Astrocyte (in vitro differentiated cells and primary cell): Measurements from ENCODE around the gene FOXL3. TPM values are rescaled to one million over a fixed set of nuclear protein-coding genes. Genes with fewer than 3 reads are reported as not detected.
A peak's percentile ranks its signal among the peaks of the same experiment; 100 is the strongest.

ENCODE experiments used
- DNase-seq: peaks from one replicate; pipeline ENCODE4 v3.0.0-alpha.2; 2010; ENCODE audit warnings: low read depth
- FAIRE-seq: peaks from 2 replicates; lab custom pipeline; 2011; peaks lifted over from hg19 to GRCh38; lab: Jason Lieb, UNC
- H2AFZ ChIP-seq: 2 replicates; pipeline ENCODE4 v1.6.0; 2012; ENCODE audit warnings: low read depth, low read length, inconsistent platforms
- H3K27ac ChIP-seq: 2 replicates; pipeline ENCODE4 v1.5.1; 2011; ENCODE audit warnings: low read depth, low read length, inconsistent platforms
- H3K27me3 ChIP-seq: 2 replicates; pipeline ENCODE4 v1.6.0; 2011; ENCODE audit warnings: low read length, inconsistent platforms; ENCODE audit not compliant: insufficient read depth
- H3K36me3 ChIP-seq: 2 replicates; pipeline ENCODE4 v1.5.1; 2011; ENCODE audit warnings: low read length, inconsistent platforms; ENCODE audit not compliant: insufficient read depth
- H3K4me1 ChIP-seq: 2 replicates; pipeline ENCODE4 v1.5.1; 2011; ENCODE audit warnings: low read length, inconsistent platforms; ENCODE audit not compliant: insufficient read depth
- H3K4me2 ChIP-seq: 2 replicates; pipeline ENCODE4 v1.6.0; 2012; ENCODE audit warnings: low read length, inconsistent platforms
- H3K4me3 ChIP-seq: 2 replicates; pipeline ENCODE4 v1.5.1; 2011; ENCODE audit warnings: low read depth, mild to moderate bottlenecking, low read length, inconsistent platforms; ENCODE audit not compliant: insufficient read depth
- H3K79me2 ChIP-seq: 2 replicates; pipeline ENCODE4 v1.6.0; 2012; ENCODE audit warnings: mild to moderate bottlenecking, low read length, inconsistent platforms; ENCODE audit not compliant: insufficient read depth
- H3K9ac ChIP-seq: 2 replicates; pipeline ENCODE4 v1.6.0; 2012; ENCODE audit warnings: mild to moderate bottlenecking, low read length, inconsistent platforms
- H3K9me3 ChIP-seq: 2 replicates; pipeline ENCODE4 v1.5.1; 2012; ENCODE audit warnings: low read depth, mild to moderate bottlenecking, low read length, inconsistent platforms; ENCODE audit not compliant: insufficient read depth
- H4K20me1 ChIP-seq: 2 replicates; pipeline ENCODE4 v1.6.0; 2012; ENCODE audit warnings: low read length, inconsistent platforms; ENCODE audit not compliant: insufficient read depth
- H3K27ac Mint-ChIP-seq: one replicate; pipeline ENCODE4 v1.8.0; 2021; ENCODE audit warnings: mild to moderate bottlenecking, mixed read lengths; ENCODE audit not compliant: unreplicated experiment
- H3K27me3 Mint-ChIP-seq: one replicate; pipeline ENCODE4 v1.8.0; 2021; ENCODE audit warnings: low read depth, mixed read lengths; ENCODE audit not compliant: unreplicated experiment
- H3K36me3 Mint-ChIP-seq: one replicate; pipeline ENCODE4 v1.8.0; 2021; ENCODE audit warnings: low read depth, mixed read lengths; ENCODE audit not compliant: unreplicated experiment
- H3K4me1 Mint-ChIP-seq: one replicate; pipeline ENCODE4 v1.8.0; 2021; ENCODE audit warnings: low read depth, mixed read lengths; ENCODE audit not compliant: unreplicated experiment
- H3K4me3 Mint-ChIP-seq: one replicate; pipeline ENCODE4 v1.8.0; 2021; ENCODE audit warnings: mild to moderate bottlenecking, moderate library complexity, mixed read lengths; ENCODE audit not compliant: unreplicated experiment
- H3K9me3 Mint-ChIP-seq: one replicate; pipeline ENCODE4 v1.8.0; 2021; ENCODE audit warnings: mild to moderate bottlenecking, mixed read lengths; ENCODE audit not compliant: unreplicated experiment
- EZH2 ChIP-seq: IDR thresholded peaks from 2 replicates; pipeline ENCODE4 v1.6.1; 2012; ENCODE audit warnings: mild to moderate bottlenecking, low read length, inconsistent platforms; ENCODE audit not compliant: insufficient read depth
- total RNA-seq: library from RNA; stranded (reverse); gene quantifications from 2 replicates; pipeline ENCODE4 v1.2.1, GENCODE V29; 2021
- TF ChIP-seq, protein P1 (sequence below): IDR thresholded peaks from 2 replicates; pipeline ENCODE4 v1.5.1; 2011; ENCODE audit warnings: low read depth, mild to moderate bottlenecking, inconsistent platforms, low read length, moderate library complexity; ENCODE audit not compliant: insufficient read depth

Gene FOXL3
- total RNA-seq, 1 donor from 2014 or later = not detected

GRCh38 chr7:318878-319661 is 29.1 kb downstream of the FOXL3 start:
- Mint-ChIP-seq H3K27me3 (peaks cover 71% of the 10 kb centered on the region), H3K9me3 (peaks cover 7% of the 10 kb centered on the region), H3K27ac (no peak overlapping the region), H3K4me1 (no peaks in the 10 kb centered on the region), H3K4me3 (no peak overlapping the region), H3K36me3 (peaks cover 1% of the 10 kb centered on the region)
- H3K9me3 ChIP-seq = no peaks in the 10 kb centered on the region
- no peak overlapping the region for H2AFZ ChIP-seq
- H3K36me3 ChIP-seq = no peaks in the 10 kb centered on the region
- H3K9ac ChIP-seq = no peak overlapping the region
- DNase-seq (no peak), FAIRE-seq (no peak)
- no peak overlapping the region for H3K4me3 ChIP-seq
- H3K4me1 ChIP-seq = no peaks in the 10 kb centered on the region
- H3K27me3 ChIP-seq = peaks cover 36% of the 10 kb centered on the region
- TF ChIP-seq, protein P1, sequence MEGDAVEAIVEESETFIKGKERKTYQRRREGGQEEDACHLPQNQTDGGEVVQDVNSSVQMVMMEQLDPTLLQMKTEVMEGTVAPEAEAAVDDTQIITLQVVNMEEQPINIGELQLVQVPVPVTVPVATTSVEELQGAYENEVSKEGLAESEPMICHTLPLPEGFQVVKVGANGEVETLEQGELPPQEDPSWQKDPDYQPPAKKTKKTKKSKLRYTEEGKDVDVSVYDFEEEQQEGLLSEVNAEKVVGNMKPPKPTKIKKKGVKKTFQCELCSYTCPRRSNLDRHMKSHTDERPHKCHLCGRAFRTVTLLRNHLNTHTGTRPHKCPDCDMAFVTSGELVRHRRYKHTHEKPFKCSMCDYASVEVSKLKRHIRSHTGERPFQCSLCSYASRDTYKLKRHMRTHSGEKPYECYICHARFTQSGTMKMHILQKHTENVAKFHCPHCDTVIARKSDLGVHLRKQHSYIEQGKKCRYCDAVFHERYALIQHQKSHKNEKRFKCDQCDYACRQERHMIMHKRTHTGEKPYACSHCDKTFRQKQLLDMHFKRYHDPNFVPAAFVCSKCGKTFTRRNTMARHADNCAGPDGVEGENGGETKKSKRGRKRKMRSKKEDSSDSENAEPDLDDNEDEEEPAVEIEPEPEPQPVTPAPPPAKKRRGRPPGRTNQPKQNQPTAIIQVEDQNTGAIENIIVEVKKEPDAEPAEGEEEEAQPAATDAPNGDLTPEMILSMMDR = no peak
- TF ChIP-seq EZH2 = no peak
- H3K79me2 ChIP-seq = no peaks in the 10 kb centered on the region
- no peak overlapping the region for H3K27ac ChIP-seq
- H3K4me2 ChIP-seq = no peak overlapping the region
- no peaks in the 10 kb centered on the region for H4K20me1 ChIP-seq

- no peak for FAIRE-seq
- H3K27ac ChIP-seq = no peak overlapping the region
- H4K20me1 ChIP-seq = no peaks in the 10 kb centered on the region
- no peaks in the 10 kb centered on the region for H3K4me1 ChIP-seq
- no peaks in the 10 kb centered on the region for H3K4me1 Mint-ChIP-seq
- no peaks in the 10 kb centered on the region for H3K36me3 ChIP-seq
- no peak overlapping the region for H3K4me3 ChIP-seq
- peak overlapping the region; percentile 50 for H3K4me3 Mint-ChIP-seq
- peaks cover 69% of the 10 kb centered on the region for H3K27me3 Mint-ChIP-seq
- H3K9ac ChIP-seq = no peak overlapping the region
- H3K9me3 ChIP-seq = no peaks in the 10 kb centered on the region
- no peak overlapping the region for H3K27ac Mint-ChIP-seq
- H2AFZ ChIP-seq = no peak overlapping the region
- H3K4me2 ChIP-seq = no peak overlapping the region
- H3K36me3 Mint-ChIP-seq = peaks cover 1% of the 10 kb centered on the region
- H3K9me3 Mint-ChIP-seq = peaks cover 4% of the 10 kb centered on the region
- TF ChIP-seq EZH2 = no peak
- TF ChIP-seq, protein P1 = no peak
- no peaks in the 10 kb centered on the region for H3K79me2 ChIP-seq
- no peak for DNase-seq
- H3K27me3 ChIP-seq = peaks cover 36% of the 10 kb centered on the region
Measured at GRCh38 chr7:320297-320696, 30.3 kb downstream of the FOXL3 start.

DNA sequence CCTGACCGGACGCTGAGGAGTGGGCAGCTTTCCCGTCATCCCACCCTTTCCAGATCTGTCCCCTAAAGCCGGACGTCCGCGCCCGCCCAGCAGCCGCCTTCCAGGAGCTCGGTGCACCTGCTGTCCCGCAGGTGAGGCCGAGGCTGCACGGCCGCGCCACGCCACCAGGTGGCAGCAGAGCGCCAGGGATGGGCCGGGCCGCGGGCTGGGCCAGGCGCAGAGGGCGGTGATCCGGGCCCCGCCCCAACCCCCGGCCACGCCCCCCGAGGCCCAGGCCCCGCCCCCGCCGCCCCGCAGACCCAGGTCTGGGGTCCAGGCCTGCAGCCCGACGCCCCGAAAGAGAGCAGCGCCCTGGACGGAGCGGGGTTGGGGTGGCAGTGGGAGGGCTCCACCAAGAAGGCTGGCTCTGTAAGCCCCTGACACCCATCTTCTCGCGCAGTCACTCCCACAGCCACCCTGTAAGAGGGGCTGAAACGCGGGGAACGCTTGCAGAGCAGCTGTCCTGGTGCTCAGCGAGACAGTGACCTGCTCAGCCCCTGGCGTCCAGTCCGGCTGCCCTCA is 32.2 kb downstream of the FOXL3 start:
- Mint-ChIP-seq H3K9me3 (peaks cover 4% of the 10 kb centered on the region), H3K36me3 (peaks cover 1% of the 10 kb centered on the region), H3K4me1 (no peaks in the 10 kb centered on the region), H3K27ac (no peak overlapping the region), H3K27me3 (peaks cover 55% of the 10 kb centered on the region), H3K4me3 (no peak overlapping the region)
- Histone ChIP-seq H3K9me3 (peaks cover 7% of the 10 kb centered on the region), H3K36me3 (no peaks in the 10 kb centered on the region), H3K27ac (no peak overlapping the region), H3K27me3 (peaks cover 32% of the 10 kb centered on the region), H4K20me1 (no peaks in the 10 kb centered on the region), H3K4me2 (peak overlapping the region; percentile 33), H3K9ac (no peak overlapping the region), H3K79me2 (no peaks in the 10 kb centered on the region), H2AFZ (no peak overlapping the region), H3K4me1 (no peaks in the 10 kb centered on the region), H3K4me3 (no peak overlapping the region)
- FAIRE-seq = no peak
- TF ChIP-seq EZH2 = no peak
- TF ChIP-seq, protein P1 = peak; percentile 31
- no peak for DNase-seq
